Glomerular visceral epithelial cell (primary cell): Measurements from ENCODE around the gene R3HDM2.

Experiments
- DNase-seq: peaks from one replicate; pipeline ENCODE4 v3.0.0-alpha.2; 2016; ENCODE audit errors: extremely low spot score

The R3HDM2 gene

GRCh38 chr12:57467212-57467874 lies 36.5 kb upstream of the R3HDM2 start:
- no peak for DNase-seq

DNA sequence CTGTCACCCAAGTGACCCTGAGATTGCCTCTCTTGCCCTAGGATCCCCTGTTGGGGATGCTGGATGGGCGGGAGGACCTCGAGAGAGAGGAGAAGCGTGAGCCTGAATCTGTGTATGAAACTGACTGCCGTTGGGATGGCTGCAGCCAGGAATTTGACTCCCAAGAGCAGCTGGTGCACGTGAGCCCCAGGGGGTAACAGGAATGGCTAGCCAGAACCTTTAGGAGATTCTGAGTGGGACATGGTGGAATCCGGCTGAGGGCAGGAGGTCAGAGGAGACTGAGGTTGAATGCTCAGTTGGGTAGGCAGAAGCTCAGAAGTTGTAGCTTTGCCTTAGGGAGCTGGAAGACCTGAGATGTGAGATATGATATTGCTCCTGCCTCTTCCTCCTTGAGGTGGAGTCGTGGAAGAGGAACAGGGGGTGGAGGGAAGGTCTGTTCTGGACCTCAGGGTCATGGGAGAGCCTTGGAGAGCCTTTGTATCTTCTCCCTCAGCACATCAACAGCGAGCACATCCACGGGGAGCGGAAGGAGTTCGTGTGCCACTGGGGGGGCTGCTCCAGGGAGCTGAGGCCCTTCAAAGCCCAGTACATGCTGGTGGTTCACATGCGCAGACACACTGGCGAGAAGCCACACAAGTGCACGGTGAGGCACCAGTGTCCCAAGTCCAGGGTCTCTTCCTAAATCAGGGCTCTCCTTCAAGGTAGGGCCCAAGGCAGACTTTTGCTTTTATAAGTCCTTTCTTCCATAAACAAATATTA lies 35.1 kb upstream of the R3HDM2 start:
- DNase-seq = no peak

GRCh38 chr12:57465030-57465746 lies 34.3 kb upstream of the R3HDM2 start:
- DNase-seq = no peak

DNA sequence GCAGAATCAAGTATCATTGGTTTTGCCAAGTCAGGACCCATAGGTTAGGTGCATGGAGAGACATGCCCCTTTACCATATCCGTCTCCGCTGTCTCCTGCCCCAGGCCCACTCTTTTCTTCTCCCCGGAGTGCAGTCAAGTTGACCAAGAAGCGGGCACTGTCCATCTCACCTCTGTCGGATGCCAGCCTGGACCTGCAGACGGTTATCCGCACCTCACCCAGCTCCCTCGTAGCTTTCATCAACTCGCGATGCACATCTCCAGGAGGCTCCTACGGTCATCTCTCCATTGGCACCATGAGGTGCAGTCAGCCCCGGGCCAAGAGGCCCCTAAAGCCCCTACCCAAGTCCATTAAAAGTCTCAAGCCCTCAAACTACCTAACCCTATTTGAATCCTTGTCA lies 33.7 kb upstream of the R3HDM2 start:
- no peak for DNase-seq

- no peak for DNase-seq
Observed at GRCh38 chr12:57462912-57463253, 32.0 kb upstream of the R3HDM2 start.

- DNase-seq = peak; percentile 89
Observed at GRCh38 chr12:57462251-57462911, 31.5 kb upstream of the R3HDM2 start.

DNA sequence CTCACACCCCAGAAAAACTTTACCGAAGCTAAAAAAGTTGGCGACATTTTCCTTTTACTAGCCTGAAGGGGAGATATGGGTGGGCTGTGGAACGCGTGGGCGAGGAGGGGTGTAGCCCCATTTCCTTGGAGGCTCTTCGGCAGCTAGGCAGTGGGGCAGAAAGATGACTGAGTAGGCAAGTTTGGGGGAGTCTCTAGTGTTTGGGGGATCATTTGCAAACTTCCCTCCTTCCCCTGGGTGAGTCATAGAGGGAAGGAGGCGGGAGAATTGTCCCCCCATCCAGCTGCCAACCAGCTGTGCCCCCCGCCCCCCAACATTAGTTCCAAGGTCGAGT lies 31.0 kb upstream of the R3HDM2 start:
- no peak for DNase-seq

GRCh38 chr12:57461276-57461916 lies 30.6 kb upstream of the R3HDM2 start:
- peak; percentile 62 for DNase-seq

DNA sequence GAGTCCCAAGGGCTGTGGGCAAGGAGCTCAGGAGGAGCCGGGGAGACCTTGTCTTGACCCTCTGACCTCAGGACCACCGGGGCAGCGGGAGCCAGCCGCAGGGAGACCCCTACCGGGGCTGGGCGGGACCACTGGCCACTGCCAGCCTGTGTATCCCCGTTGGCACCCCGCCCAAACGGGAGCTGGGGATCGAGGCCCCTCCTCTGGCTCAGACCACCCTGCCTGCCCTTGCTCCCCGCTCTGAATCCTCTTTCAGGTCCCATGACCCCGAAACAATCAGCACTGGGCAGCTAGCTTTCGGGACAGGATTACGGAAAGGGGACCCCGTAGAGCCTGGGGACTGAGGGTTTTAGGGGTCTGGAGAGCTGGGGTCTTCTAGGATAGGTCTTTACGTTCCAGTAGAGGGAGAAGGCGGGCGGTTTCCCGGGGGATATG lies 30.0 kb upstream of the R3HDM2 start:
- DNase-seq = no peak

- DNase-seq = no peak
Observed at GRCh38 chr12:57460468-57460784, 29.6 kb upstream of the R3HDM2 start.

GRCh38 chr12:57459750-57460467 lies 29.1 kb upstream of the R3HDM2 start, which contains the start of gene GLI1:
TSS of gene GLI1 (plus strand) at chr12:57459785. CDS start at chr12:57463692, 3,907 bp downstream.
- DNase-seq = no peak

DNA sequence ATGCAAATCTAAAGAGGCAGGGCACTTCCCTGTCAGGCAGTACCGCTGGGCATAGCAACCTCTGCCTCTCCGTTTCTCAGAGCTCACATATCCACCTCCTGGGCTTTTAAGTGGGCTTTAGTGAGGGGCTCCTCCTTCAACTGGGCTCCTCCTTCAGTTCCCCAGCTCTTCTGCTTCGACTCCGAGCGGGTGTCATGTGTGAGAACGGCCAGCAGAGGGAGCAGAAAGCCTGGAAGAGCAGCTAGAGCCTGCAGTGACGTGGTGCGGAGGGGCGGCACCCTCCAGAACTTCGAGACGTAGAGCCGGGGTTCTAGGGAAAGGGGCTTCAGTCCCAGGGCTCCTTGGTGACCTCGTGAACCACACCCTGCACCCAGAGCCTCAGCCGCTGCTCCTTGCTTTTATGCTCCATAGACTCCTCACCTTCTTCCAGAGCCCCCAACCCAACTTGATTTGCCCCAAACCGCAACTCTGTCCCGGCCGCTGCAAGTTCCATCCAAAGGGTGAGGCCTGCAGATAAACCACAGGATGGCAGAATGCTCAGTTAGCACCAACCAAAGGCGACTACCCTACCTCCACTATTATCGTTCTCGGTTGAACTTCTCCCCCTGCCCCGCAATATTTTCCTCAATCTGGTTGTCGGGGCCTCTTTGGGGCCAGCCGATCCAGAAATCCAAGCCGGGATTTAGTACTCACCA lies 28.4 kb upstream of the R3HDM2 start:
- DNase-seq = peak; percentile 96

DNA sequence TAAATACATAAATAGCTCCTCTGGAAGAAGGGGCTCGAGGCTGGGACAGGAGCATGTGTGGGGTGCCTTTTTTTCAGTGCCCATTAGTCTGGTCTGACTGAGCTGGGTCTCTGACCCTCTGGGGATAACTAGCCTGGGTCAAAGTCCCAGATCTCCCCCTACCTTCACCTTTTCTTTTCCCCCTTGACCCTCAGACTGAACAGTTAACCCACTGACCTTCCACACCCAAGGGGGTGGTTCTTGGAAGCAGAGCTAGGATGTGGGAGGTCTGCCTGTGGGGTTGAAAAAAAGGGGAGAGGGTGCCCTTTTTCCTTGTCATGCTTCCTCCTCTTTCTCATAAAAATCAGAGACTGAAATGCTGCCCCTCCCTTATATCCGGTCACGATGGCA lies 27.8 kb upstream of the R3HDM2 start:
- DNase-seq = no peak

DNA sequence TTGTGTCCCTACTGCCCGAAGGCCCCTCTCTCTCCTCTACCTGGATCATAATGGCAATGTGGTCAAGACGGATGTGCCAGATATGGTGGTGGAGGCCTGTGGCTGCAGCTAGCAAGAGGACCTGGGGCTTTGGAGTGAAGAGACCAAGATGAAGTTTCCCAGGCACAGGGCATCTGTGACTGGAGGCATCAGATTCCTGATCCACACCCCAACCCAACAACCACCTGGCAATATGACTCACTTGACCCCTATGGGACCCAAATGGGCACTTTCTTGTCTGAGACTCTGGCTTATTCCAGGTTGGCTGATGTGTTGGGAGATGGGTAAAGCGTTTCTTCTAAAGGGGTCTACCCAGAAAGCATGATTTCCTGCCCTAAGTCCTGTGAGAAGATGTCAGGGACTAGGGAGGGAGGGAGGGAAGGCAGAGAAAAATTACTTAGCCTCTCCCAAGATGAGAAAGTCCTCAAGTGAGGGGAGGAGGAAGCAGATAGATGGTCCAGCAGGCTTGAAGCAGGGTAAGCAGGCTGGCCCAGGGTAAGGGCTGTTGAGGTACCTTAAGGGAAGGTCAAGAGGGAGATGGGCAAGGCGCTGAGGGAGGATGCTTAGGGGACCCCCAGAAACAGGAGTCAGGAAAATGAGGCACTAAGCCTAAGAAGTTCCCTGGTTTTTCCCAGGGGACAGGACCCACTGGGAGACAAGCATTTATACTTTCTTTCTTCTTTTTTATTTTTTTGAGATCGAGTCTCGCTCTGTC lies 26.1 kb upstream of the R3HDM2 start:
- no peak for DNase-seq

DNA sequence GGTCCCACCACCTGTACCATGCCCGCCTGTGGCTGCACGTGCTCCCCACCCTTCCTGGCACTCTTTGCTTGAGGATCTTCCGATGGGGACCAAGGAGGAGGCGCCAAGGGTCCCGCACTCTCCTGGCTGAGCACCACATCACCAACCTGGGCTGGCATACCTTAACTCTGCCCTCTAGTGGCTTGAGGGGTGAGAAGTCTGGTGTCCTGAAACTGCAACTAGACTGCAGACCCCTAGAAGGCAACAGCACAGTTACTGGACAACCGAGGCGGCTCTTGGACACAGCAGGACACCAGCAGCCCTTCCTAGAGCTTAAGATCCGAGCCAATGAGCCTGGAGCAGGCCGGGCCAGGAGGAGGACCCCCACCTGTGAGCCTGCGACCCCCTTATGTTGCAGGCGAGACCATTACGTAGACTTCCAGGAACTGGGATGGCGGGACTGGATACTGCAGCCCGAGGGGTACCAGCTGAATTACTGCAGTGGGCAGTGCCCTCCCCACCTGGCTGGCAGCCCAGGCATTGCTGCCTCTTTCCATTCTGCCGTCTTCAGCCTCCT lies 25.4 kb upstream of the R3HDM2 start:
- peak; percentile 45 for DNase-seq

- no peak for DNase-seq
Observed at GRCh38 chr12:57455374-57456144, 24.7 kb upstream of the R3HDM2 start.

DNA sequence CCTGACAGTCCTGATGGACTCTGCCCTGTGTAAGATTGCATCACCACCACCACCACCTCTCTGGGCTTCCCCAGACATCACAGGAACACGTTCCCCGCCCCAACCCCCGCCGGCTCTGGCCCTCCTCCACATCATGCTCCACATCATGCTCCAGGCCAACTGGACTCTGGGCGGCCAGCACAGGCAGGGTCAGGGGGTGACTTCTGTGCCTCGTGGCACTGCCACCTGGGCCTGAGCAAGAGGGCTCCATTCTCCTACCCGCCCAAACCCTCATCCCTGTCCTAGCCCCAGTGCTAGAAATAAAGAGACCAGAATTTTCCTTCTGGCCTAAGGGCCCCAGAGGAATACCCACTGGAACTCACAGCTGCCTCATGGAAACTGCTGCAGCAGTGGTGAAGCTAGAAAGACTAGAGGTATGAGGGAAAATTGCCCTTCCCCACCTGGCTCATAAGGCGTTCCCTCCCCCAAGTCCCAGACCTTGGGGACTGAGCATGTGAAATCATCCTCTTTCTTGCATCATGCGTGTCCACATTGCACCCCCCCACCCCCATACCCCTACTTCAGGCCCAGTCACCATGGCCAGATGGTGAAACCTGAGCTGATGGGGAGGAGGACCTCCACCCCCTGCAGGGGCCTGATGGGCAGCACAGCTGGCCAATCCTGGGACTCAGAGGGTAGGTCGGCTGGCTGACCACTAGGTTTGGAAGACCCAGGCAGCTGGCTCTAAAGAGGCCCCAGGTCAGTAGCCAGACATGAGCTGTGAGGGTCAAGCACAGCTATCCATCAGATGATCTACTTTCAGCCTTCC lies 23.9 kb upstream of the R3HDM2 start, which contains the start of gene INHBE:
Gene INHBE (plus strand): TSS at position 742 of the 808 bp plus-strand sequence. CDS start 230 bp downstream, outside the sequence.
- peak; percentile 53 for DNase-seq

DNA sequence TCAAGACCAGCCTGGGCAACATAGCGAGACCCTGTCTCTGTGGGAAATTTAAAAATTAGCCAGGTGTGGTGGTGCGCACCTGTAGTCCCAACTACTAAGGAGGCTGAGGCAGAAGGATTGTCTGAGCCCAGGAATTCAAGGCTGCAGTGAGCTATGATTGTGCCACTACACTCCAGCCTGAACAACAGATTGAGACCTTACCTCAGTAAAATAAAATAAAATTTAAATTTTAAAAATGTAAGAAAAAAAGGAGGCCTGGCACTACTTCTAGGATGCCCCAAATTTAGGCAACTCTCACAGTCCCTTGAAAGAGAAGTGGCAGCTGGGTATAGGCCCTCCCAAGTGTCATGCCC lies 23.3 kb upstream of the R3HDM2 start:
- DNase-seq = no peak
